GM19238 (cell line): ENCODE data around the gene EDC3.
"Not testable (repeated sequence)": the region's sequence is repeated elsewhere in the genome, so short reads cannot be mapped to it uniquely, and the experiment has no call there.

ENCODE experiments used
- DNase-seq: peaks from one replicate; pipeline ENCODE4 v3.0.0; 2011; ENCODE audit warnings: low spot score; ENCODE audit not compliant: insufficient read length

EDC3 gene

GRCh38 chr15:74611834-74612233, 84.0 kb downstream of the EDC3 start:
- no peak for DNase-seq

- DNase-seq: no peak
Measured at GRCh38 chr15:74611341-74611740, 84.5 kb downstream of the EDC3 start.

- no peak for DNase-seq
Measured at GRCh38 chr15:74610302-74610951, 85.4 kb downstream of the EDC3 start.

GRCh38 chr15:74609938-74610301, 85.9 kb downstream of the EDC3 start:
- no peak for DNase-seq

GRCh38 chr15:74608786-74609185, 87.0 kb downstream of the EDC3 start:
- no peak for DNase-seq

GRCh38 chr15:74605795-74606150, 90.1 kb downstream of the EDC3 start:
- no peak for DNase-seq

- DNase-seq: no peak
Measured at GRCh38 chr15:74604983-74605794, 90.6 kb downstream of the EDC3 start.

- DNase-seq: no peak
Measured at GRCh38 chr15:74603789-74604705, 91.8 kb downstream of the EDC3 start.

GRCh38 chr15:74603026-74603788, 92.6 kb downstream of the EDC3 start:
- no peak for DNase-seq

GRCh38 chr15:74599156-74599555, 96.7 kb downstream of the EDC3 start:
- no peak for DNase-seq

- peak; percentile 100 for DNase-seq
Measured at GRCh38 chr15:74598126-74598842, 97.5 kb downstream of the EDC3 start.

- DNase-seq: not testable (repeated sequence)
Measured at GRCh38 chr15:74597146-74597705, 98.6 kb downstream of the EDC3 start.

GRCh38 chr15:74596736-74597135, 99.1 kb downstream of the EDC3 start:
- not testable (repeated sequence) for DNase-seq

- no peak for DNase-seq
Measured at GRCh38 chr15:74595271-74595670, 100.6 kb downstream of the EDC3 start.

GRCh38 chr15:74594455-74594854, 101.4 kb downstream of the EDC3 start:
- no peak for DNase-seq

- DNase-seq: no peak
Measured at GRCh38 chr15:74593122-74593521, 102.7 kb downstream of the EDC3 start.

GRCh38 chr15:74592222-74592621, 103.6 kb downstream of the EDC3 start:
- DNase-seq: no peak

GRCh38 chr15:74589826-74590225, 106.0 kb downstream of the EDC3 start:
- DNase-seq: no peak

- DNase-seq: no peak
Measured at GRCh38 chr15:74585857-74586256, 110.0 kb downstream of the EDC3 start.

GRCh38 chr15:74585191-74585590, 110.6 kb downstream of the EDC3 start:
- no peak for DNase-seq
